GM18526 (cell line): ENCODE measurements around the gene EHMT1.
A peak's percentile ranks its signal among the peaks of the same experiment; 100 is the strongest.

Experiments
- POLR2A ChIP-seq: IDR thresholded peaks from 3 replicates; pipeline ENCODE4 v1.6.1; 2011; ENCODE audit not compliant: insufficient read length; ENCODE audit errors: extremely low read depth

The EHMT1 gene

DNA sequence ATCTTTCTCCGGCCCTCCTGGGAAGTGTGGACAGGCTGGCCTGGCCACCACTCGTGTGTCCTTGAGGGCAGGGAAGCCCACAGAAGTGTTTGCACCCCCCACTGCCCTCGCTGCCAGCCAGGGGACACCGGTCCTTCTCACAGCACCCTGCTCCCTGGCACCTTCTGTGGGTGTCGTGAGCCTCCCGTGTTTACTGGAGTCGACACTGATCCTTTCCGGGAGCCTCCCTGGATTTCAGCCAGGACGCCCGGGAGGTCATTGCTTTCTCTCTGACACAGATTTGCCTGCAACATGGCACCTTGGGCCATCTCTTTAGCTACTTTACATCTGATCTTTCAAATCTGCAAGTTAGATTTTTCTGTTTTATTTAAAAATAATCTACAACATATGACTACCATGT, 138.3 kb downstream of the EHMT1 start:
- TF ChIP-seq POLR2A, result no peak

DNA sequence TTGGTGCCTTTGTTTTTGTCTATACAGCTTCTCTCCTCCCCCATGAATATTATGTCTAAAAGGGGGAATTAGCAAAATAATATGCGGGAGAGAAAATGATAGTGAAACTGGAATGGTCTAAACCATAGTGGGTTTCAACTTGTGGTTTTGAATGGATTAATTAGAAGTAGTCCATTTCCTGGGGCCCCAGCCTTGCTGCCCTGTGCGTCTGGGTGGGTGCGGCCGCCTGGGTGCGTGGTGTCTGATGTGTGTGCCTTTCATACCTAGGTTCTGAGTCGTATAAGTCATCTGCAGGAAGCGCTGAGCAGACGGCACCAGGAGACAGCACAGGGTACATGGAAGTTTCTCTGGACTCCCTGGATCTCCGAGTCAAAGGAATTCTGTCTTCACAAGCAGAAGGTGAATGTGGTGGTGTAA, 138.8 kb downstream of the EHMT1 start:
- no peak for TF ChIP-seq POLR2A

DNA sequence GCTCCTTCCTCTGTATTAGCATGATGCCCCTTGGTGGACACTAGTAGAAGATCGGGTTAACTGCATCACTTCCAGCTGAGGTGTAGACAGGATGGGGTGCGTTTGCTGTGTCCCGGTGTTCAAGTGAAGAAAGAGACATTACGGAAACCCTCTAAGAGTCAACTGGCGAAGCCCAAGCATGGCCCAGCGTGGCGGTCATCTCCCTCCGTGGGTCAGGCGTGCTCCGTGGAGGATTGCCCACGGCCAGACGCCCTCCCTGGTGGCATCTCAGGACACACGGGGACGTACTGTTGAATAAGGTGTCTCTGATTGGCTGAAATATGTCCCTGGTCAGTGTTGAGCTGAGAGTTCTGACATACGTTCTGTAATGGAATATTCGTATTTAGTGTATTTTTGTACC, 139.3 kb downstream of the EHMT1 start:
- no peak for TF ChIP-seq POLR2A

DNA sequence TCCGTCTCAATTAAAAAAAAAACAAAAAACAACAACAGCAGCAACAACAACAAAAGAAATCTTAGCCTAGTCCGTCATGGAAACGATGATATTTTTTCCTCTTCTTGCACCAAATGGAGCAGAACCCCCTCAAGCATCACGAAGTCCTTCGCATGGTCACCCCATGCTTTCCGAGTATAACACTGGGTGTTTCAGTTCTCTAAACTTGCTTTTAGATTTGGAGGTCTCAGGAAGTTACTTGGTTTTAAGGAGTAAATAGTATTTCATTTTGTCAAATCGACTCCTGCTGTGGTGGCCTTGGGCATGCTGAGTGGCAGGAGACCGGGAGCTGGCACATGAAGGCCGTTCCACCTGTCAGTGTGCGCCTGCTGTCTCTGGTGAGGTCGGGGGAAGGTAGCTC, 140.3 kb downstream of the EHMT1 start:
- no peak for TF ChIP-seq POLR2A

DNA sequence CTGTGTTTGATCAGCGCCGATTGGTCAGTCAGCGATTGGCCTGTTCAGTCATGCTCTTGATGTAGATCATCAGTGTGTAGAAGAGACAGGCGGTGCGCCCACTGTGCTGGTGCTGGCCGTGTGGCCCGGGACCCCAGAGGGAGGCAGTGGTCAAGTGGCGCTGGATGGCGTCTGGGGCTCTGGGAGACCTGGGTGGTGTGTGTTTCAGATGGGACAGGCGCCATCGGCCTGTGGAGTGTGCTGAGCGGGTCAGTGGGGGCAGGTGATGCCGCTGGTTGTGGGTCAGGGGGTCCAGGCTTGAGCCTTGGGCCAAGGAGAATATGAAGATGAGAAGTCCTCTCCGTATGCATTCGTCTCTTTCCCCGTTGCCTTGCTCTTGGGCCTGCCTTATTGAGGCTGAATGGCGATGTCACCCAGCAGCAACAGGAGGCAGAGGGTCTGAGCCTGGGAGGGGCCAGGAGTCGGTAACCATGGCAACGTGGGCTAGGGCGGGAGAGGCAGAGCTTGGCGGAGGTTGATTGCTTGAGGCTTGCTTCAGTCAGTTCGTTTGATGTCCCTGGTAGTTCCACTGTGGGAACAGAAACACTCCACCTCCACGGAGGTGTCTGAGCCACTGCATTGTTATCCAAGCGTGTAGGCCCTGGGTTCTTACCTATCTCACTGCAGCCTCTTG, 141.0 kb downstream of the EHMT1 start:
- peak; percentile 21 for TF ChIP-seq POLR2A

DNA sequence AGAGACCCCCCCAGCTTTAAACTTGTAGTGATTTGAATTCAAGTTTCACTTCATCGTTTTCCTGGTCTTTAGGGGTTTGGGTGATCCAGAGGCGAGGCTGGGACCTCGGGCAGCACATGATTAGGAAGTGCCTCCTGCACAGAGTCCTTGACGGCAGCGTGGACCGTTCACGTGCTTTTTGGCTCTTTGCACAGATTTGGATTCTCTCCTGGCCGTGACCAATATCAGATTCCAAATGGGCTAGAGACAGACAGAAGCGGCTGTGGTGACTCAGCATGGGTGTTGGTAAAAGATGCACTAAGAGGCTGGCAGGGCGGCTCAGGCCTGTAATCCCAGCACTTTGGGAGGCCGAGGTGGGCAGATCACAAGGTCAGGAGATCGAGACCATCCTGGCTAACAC, 141.6 kb downstream of the EHMT1 start:
- no peak for TF ChIP-seq POLR2A

DNA sequence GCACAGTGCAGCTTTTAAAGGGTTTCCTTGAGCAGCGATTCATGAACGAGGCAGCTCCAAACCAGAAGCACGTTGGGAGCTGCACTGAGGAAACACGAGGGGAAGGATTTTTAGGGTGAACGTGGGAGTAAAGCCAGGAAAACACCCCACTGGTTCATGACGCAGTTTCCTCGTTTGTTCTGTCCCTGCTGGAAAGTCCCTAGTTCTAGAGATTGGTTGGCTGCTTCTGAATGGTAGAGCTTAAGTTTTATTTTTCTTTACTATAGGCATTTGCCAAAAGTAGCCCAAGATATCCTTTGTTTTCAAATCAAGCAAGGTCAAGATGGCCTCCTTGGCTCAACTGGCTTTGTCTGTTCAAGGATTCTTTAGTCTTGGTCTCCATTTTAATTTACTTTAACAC, 142.2 kb downstream of the EHMT1 start:
- TF ChIP-seq POLR2A, result no peak

DNA sequence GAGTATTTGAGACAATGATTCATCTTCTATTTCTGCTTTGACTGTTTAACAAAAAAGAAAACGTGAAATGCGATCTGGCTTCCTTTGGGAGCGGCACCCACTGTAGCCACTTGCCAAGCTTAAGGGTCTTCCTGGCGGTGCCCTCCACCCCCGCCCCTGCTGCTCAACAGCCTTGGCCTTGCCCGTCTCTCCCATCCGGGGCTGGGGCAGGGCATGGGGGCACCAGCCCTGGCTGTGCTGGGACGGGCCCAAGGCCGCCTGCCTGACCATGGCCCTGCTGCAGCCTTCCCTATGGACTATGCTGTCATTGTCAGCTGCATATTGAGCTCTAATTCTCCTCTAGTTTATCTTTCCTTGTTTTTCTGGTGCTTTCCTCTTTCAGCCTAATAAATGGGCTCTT, 143.0 kb downstream of the EHMT1 start:
- no peak for TF ChIP-seq POLR2A

DNA sequence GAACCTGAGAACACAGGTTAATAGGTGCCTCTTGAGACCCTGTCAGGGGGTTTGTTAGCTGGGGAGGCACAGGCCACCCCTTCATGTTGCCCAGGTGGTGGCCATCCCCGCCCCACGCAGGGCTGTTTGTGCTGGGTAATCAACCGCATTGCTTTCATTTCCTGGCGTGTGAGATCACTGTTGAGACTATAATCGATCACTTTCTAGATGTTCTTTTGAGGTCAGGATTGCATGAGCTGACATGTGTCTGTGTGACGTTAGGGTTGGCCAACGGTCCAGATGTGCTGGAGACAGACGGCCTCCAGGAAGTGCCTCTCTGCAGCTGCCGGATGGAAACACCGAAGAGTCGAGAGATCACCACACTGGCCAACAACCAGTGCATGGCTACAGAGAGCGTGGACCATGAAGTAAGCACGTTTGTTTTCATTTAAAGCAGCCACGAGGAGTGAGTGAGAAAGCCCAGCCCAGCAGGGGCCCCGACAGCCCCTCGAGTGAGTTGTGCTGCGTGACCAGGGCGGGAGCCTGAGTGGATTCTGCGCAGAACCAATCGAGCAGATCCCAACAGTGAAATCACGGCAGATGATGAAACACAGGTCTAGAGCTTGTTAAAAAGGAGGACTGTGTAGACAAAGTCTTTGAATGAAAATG, 143.7 kb downstream of the EHMT1 start:
- no peak for TF ChIP-seq POLR2A

DNA sequence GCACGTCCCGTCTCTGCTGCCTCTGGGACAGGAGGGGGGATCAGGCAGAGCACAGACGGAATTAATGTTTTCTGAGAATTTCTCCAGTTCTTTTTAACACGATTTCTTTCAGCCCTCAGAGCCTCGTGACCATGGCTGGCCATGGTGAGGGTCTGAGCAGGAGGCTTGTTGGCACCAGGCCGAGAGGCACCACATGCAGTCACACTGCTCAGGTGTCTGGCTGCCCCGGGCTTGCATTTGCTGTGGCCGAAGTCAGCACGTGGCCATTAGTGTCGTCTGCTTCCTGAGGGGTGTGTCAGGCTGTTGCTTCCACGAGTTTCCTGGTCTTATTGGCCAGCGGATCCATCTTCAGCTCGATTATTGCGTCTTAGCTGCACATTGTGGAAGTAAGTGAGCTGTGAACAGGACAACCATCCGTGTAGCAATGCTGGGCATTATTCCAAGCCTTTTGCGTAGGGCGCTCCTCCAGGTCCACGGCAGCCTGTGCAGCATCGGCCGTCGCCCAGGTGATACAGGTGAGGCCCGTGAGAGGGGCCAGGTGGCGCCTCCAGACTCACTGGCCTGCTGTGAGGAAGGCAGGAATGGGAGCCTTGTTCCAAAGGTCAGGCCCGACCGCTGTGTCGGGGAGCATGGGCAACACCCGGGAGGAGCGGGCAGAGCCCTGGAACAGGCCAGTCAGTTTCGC, 144.6 kb downstream of the EHMT1 start:
- TF ChIP-seq POLR2A, result peak; percentile 24

DNA sequence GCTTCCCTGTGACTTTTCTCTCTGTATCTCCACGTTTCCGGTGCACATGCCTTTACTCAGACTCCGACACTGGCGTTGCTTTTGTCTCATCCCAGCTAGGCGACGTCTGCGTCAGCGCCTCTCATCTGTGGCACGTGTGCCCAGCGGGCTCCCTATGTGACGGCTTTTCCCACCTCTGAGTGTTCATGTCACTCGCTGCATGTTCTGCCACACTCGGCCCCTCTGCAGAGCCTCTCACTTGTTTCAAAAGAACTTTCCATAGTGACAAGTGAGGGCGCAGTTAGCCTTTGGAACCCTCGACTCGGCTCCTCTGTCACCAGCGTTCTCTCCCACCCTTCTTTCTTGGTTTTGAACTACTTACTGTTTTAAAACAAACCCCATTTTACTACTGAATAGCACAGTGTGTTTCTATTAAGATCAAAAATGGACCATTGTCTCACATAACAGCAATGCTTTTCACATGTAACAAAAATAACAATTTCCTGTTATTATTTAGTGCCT, 145.4 kb downstream of the EHMT1 start:
- no peak for TF ChIP-seq POLR2A

DNA sequence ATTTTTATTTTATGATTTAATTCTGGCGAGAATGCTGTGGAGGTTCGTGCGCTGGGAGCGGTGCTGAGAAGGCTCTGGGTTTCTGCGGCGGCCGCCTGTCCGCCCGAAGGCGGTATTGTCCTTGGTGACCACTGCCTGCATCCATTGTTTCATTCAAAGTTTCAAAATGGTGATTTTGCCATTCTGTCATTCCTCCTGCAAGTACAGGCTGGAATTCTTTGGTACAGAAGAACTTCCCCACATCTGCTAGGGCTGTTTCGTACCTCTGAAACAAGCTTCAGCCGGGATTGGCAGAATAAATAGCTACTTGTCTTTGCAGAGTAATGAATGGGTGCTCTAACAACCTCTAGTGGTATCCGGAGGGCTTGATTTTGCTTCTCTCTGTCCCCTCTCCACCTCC, 146.2 kb downstream of the EHMT1 start:
- no peak for TF ChIP-seq POLR2A

DNA sequence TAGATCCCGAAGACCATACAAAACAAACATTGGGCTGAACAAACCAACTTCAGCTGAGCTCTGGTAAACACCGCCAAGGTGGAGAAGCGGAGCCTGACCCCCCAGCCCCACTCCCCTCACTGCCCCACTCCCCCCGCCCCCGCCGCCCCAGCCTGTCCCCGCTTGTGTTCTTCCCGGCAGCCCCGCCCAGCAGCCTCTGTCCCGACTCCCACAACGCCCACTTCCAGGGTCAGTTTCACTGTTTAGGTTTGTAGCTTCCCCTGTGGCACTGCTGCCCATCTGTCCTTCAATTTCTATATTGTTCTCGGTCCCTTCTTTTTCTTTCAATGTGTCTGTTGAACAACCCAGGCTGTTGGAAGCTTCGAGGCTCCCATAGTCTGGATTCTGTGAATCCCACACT, 146.7 kb downstream of the EHMT1 start:
- no peak for TF ChIP-seq POLR2A

DNA sequence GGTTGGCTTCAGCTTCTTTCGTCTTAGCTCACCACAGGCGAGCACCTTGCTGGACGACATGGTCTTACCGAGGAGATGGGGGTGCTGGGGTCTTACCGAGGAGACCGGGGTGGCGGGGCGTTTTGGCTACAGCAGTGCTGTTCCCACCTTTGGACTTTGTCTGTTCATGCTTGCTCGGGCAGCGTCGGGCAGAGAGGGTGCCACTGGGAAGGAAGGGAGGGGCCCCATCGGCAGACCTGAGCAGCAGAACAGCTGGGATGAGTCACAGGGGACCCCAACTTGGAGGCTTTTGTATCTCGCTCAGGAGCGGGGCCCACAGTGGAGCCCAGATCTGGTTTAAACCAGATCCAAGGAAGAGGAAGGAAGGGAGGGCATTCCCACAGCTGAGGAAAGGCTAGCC, 152.8 kb downstream of the EHMT1 start:
- TF ChIP-seq POLR2A, result no peak

DNA sequence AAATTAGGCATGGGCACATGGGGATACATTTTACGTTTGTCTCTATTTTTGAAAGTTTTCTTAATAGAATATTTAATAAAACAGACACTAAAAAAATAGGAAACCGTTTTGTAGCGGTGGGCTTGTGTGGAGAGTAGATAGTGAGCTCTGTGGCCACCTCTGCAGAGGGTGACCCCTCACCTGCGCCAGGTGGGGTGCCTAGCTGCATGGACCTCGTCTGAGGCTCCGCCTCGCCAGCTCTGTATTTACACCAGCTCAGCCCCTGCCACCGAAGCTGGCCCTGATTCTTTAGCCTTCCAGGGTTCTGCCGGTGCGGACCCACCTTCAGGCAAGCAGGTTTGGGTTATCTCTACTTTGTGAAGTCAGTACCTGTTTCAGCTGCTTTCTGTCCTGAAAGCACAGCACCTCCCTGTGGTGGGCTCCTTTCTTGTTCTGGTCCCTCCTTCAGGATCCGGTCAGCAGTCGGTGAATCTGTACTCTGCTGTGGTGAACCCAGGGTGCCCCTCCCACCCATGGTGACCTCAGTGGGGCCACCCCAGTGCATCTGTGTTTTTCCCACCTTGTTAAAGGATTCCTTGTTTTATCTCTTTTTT, 153.6 kb downstream of the EHMT1 start:
- no peak for TF ChIP-seq POLR2A
